HepG2 (cell line): ENCODE measurements around the gene ZBTB7B. TPM values are rescaled to one million over a fixed set of nuclear protein-coding genes. Genes with fewer than 3 reads are reported as not detected.

Source experiments
- AFF4 ChIP-seq: sonication (generic); formaldehyde crosslinking; IDR thresholded peaks from 2 replicates; pipeline ENCODE4 v1.4.0; 2020; ENCODE audit warnings: missing genetic modification reagents
- BCL6 ChIP-seq: IDR thresholded peaks from 2 replicates; pipeline ENCODE4 v1.6.1; 2016; ENCODE audit warnings: missing genetic modification reagents, missing compliant biosample characterization
- BRCA1 ChIP-seq: sonication (generic); formaldehyde crosslinking; IDR thresholded peaks from 2 replicates; pipeline ENCODE4 v1.4.0; 2020; ENCODE audit warnings: missing genetic modification reagents
- EEA1 ChIP-seq: sonication (generic); formaldehyde crosslinking; IDR thresholded peaks from 2 replicates; pipeline ENCODE4 v1.5.1; 2020; ENCODE audit warnings: mild to moderate bottlenecking, missing genetic modification reagents, borderline replicate concordance
- HDAC1 ChIP-seq: sonication (generic); formaldehyde crosslinking; IDR thresholded peaks from 2 replicates; pipeline ENCODE4 v1.5.1; 2020; ENCODE audit warnings: mild to moderate bottlenecking, missing genetic modification reagents
- HES4 ChIP-seq: sonication (generic); formaldehyde crosslinking; IDR thresholded peaks from 2 replicates; pipeline ENCODE4 v1.9.0; 2021; ENCODE audit warnings: mild to moderate bottlenecking, missing genetic modification reagents, borderline replicate concordance
- HMGA1 ChIP-seq: sonication (generic); formaldehyde crosslinking; conservative IDR thresholded peaks from 2 replicates; pipeline ENCODE4 v1.4.0; 2020; ENCODE audit warnings: missing genetic modification reagents
- MED13 ChIP-seq: sonication (generic); formaldehyde crosslinking; IDR thresholded peaks from 2 replicates; pipeline ENCODE4 v1.5.0; 2020; ENCODE audit warnings: missing genetic modification reagents
- MTA3 ChIP-seq: sonication (generic); formaldehyde crosslinking; IDR thresholded peaks from 2 replicates; pipeline ENCODE4 v1.4.0; 2020; ENCODE audit warnings: missing genetic modification reagents
- MTF2 ChIP-seq: sonication (generic); formaldehyde crosslinking; IDR thresholded peaks from 2 replicates; pipeline ENCODE4 v1.5.0; 2020; ENCODE audit warnings: missing genetic modification reagents, borderline replicate concordance
- NONO ChIP-seq, 2 experiments: fragments of 450-650 bp in 1 of 2; sonication (generic) in 1 of 2; formaldehyde crosslinking in 1 of 2; IDR thresholded peaks in 1 of 2; conservative IDR thresholded peaks in 1 of 2; 2 replicates each; pipeline versions ENCODE4 v1.6.1 to v1.8.0; 2017 to 2022; ENCODE audit warnings: mild to moderate bottlenecking in 1 of 2, missing genetic modification reagents in 1 of 2, moderate library complexity in 1 of 2
- NR2F1 ChIP-seq, 2 experiments: fragments of 450-650 bp in 1 of 2; formaldehyde crosslinking in 1 of 2; IDR thresholded peaks; 2 replicates each; pipeline versions ENCODE4 v1.5.0 to v1.6.1; 2016 to 2020; ENCODE audit warnings: mild to moderate bottlenecking in 1 of 2, missing compliant biosample characterization in 1 of 2, missing genetic modification reagents in 1 of 2, moderate library complexity in 1 of 2
- PHF8 ChIP-seq: sonication (generic); formaldehyde crosslinking; IDR thresholded peaks from 2 replicates; pipeline ENCODE4 v1.5.0; 2020; ENCODE audit warnings: missing genetic modification reagents
- PITX1 ChIP-seq: sonication (generic); formaldehyde crosslinking; IDR thresholded peaks from 2 replicates; pipeline ENCODE4 v1.5.1; 2020; ENCODE audit warnings: mild to moderate bottlenecking, missing genetic modification reagents
- PLSCR1 ChIP-seq: sonication (generic); formaldehyde crosslinking; IDR thresholded peaks from 2 replicates; pipeline ENCODE4 v1.5.0; 2020; ENCODE audit warnings: missing genetic modification reagents, mild to moderate bottlenecking, borderline replicate concordance
- SIN3A ChIP-seq: IDR thresholded peaks from 2 replicates; pipeline ENCODE4 v1.6.1; 2011; ENCODE audit warnings: low read depth, mild to moderate bottlenecking, control low read depth, low read length, borderline replicate concordance
- SRSF1 ChIP-seq: fragments of 200-400 bp; formaldehyde crosslinking; optimal IDR thresholded peaks from 2 replicates; pipeline ENCODE3; 2017; ENCODE audit warnings: mild to moderate bottlenecking, low read depth, low read length, moderate library complexity
- SRY ChIP-seq: sonication (generic); formaldehyde crosslinking; IDR thresholded peaks from 2 replicates; pipeline ENCODE4 v1.8.0; 2022; ENCODE audit warnings: mild to moderate bottlenecking, missing genetic modification reagents
- TOPORS ChIP-seq: sonication (generic); formaldehyde crosslinking; IDR thresholded peaks from 2 replicates; pipeline ENCODE4 v1.8.0; 2023; ENCODE audit warnings: mild to moderate bottlenecking, missing genetic modification reagents
- ZC3H13 ChIP-seq: sonication (generic); formaldehyde crosslinking; IDR thresholded peaks from 2 replicates; pipeline ENCODE4 v1.8.1; 2023; ENCODE audit warnings: mild to moderate bottlenecking, missing genetic modification reagents, moderate library complexity
- ZFP36L1 ChIP-seq: sonication (generic); formaldehyde crosslinking; IDR thresholded peaks from 2 replicates; pipeline ENCODE4 v1.8.0; 2022; ENCODE audit warnings: mild to moderate bottlenecking, missing genetic modification reagents, moderate library complexity
- ZNF430 ChIP-seq: sonication (generic); formaldehyde crosslinking; IDR thresholded peaks from 2 replicates; pipeline ENCODE4 v1.9.0; 2021; ENCODE audit warnings: mild to moderate bottlenecking, missing genetic modification reagents
- ZNF772 ChIP-seq: sonication (generic); formaldehyde crosslinking; IDR thresholded peaks from 2 replicates; pipeline ENCODE4 v1.5.0; 2020; ENCODE audit warnings: mild to moderate bottlenecking, missing genetic modification reagents
- ZSCAN12 ChIP-seq: sonication (generic); formaldehyde crosslinking; IDR thresholded peaks from 2 replicates; pipeline ENCODE4 v1.9.0; 2021; ENCODE audit warnings: mild to moderate bottlenecking, missing genetic modification reagents
- ZSCAN21 ChIP-seq: sonication (generic); formaldehyde crosslinking; IDR thresholded peaks from 2 replicates; pipeline ENCODE4 v1.8.0; 2022; ENCODE audit warnings: mild to moderate bottlenecking, missing genetic modification reagents, moderate library complexity, borderline replicate concordance
- polyA plus RNA-seq, 8 experiments: library from polyadenylated mRNA; depleted of rRNA in 3 of 8; stranded (reverse) in 7 of 8; unstranded in 1 of 8; fragments of >200 nt; fragmentation: Illumina TruSeq in 4 of 8; extraction: Trizol in 4 of 8; gene quantifications; 2 replicates each; pipeline versions ENCODE4 v1.2.1 to v1.2.3, GENCODE V29; 2011 to 2016; ENCODE audit warnings: low read depth in 4 of 8, missing spikeins in 1 of 8, mixed read lengths in 1 of 8; ENCODE audit not compliant: insufficient read depth in 1 of 8
- total RNA-seq, 5 experiments: library from RNA; depleted of rRNA; stranded (reverse); fragments of >200 nt; fragmentation: Illumina TruSeq; extraction: Trizol; gene quantifications; 2 replicates each; pipeline ENCODE4 v1.2.3, GENCODE V29; 2016; ENCODE audit warnings: low read depth in 1 of 5
- TF ChIP-seq, protein P1 (sequence below): sonication (generic); formaldehyde crosslinking; IDR thresholded peaks from 2 replicates; pipeline ENCODE4 v1.4.0; 2020; ENCODE audit warnings: mild to moderate bottlenecking, missing genetic modification reagents

ZBTB7B gene
- total and polyA plus RNA-seq, 2 of the 13 experiments (the other 11 are each of a cell fraction or from before 2014, with no cell fraction given) = 15.5 to 17.5 TPM

- TF ChIP-seq PHF8 (CRISPR knock-in tag) (no peak), ZSCAN12 (CRISPR knock-in tag) (no peak), SIN3A (no peak), ZC3H13 (CRISPR knock-in tag) (no peak), MTF2 (CRISPR knock-in tag) (no peak), MED13 (CRISPR knock-in tag) (no peak), PITX1 (CRISPR knock-in tag) (no peak), PLSCR1 (CRISPR knock-in tag) (no peak), ZFP36L1 (CRISPR knock-in tag) (no peak), EEA1 (CRISPR knock-in tag) (no peak), HES4 (CRISPR knock-in tag) (no peak), NR2F1 (CRISPR knock-in tag; IDR thresholded peaks at IDR 0.05) (0 out of 4 replicates have a peak, but pooled peaks have one; percentile 16 to 42), HMGA1 (no peak), HDAC1 (CRISPR knock-in tag) (no peak), SRY (CRISPR knock-in tag) (no peak), TOPORS (no peak), ZNF430 (CRISPR knock-in tag) (no peak), SRSF1 (no peak), BCL6 (CRISPR knock-in tag) (no peak), NONO (IDR thresholded peaks at IDR 0.05) (no peak), NONO (CRISPR knock-in tag; conservative IDR thresholded peaks at IDR 0.05) (peak; percentile 49; the same call in 1 of the 2 replicates), MTA3 (CRISPR knock-in tag) (no peak), ZNF772 (CRISPR knock-in tag) (no peak), AFF4 (CRISPR knock-in tag) (no peak), BRCA1 (CRISPR knock-in tag) (no peak), ZSCAN21 (CRISPR knock-in tag) (no peak)
- TF ChIP-seq, protein P1, sequence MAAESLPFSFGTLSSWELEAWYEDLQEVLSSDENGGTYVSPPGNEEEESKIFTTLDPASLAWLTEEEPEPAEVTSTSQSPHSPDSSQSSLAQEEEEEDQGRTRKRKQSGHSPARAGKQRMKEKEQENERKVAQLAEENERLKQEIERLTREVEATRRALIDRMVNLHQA (CRISPR knock-in tag) = no peak
Observed at GRCh38 chr1:155007251-155007828, 4.7 kb downstream of the ZBTB7B start (continued).
